PC-9 (cell line): ENCODE results near the gene FAM181B. TPM values are rescaled to one million over a fixed set of nuclear protein-coding genes. Genes with fewer than 3 reads are reported as not detected.

Experiments
- BruUV-seq: library from RNA; stranded (reverse); fragments of 400-500 nt; replicated peaks from 2 replicates; lab custom pipeline; 2021; lab: Mats Ljungman, UMichigan
- CTCF ChIA-PET: fragments of 300-600 bp; sonication (Branson Sonifier 250); formaldehyde crosslinking; loops from one replicate; lab custom pipeline; 2022; ENCODE audit warnings: antibody characterized with exemption; lab: Charles Lee
- POLR2A ChIA-PET: fragments of 300-600 bp; sonication (Branson Sonifier 250); formaldehyde crosslinking; loops from one replicate; lab custom pipeline; 2022; ENCODE audit warnings: antibody characterized with exemption; ENCODE audit not compliant: unreplicated experiment; lab: Charles Lee
- DNase-seq, 2 experiments: peaks; one replicate each; pipeline versions ENCODE4 v3.0.0 to v3.0.0-alpha.2; 2015 to 2022; ENCODE audit warnings: mixed read lengths in 1 of 2
- H2AFZ ChIP-seq: fragments of 200-600 bp; sonication (generic); 2 replicates; pipeline ENCODE4 v1.8.1; 2017; ENCODE audit warnings: antibody characterized with exemption
- H3F3A ChIP-seq: fragments of 200-600 bp; sonication (generic); 2 replicates; pipeline ENCODE4 v1.8.1; 2017; ENCODE audit warnings: antibody characterized with exemption, mild to moderate bottlenecking, low read depth; ENCODE audit not compliant: insufficient read depth
- H3K27ac ChIP-seq: fragments of 200-600 bp; sonication (generic); 2 replicates; pipeline ENCODE4 v1.6.1; 2016; ENCODE audit warnings: mixed run types
- H3K27me3 ChIP-seq: fragments of 200-600 bp; sonication (generic); 2 replicates; pipeline ENCODE4 v1.6.1; 2016; ENCODE audit warnings: low read depth, mixed run types; ENCODE audit not compliant: insufficient read depth
- H3K36me3 ChIP-seq: fragments of 200-600 bp; sonication (generic); 2 replicates; pipeline ENCODE4 v1.6.1; 2016; ENCODE audit warnings: low read depth, mixed run types
- H3K4me1 ChIP-seq: fragments of 200-600 bp; sonication (generic); replicated peaks from 2 replicates; pipeline ENCODE4 v1.6.1; 2016; ENCODE audit warnings: mixed run types; ENCODE audit not compliant: insufficient read depth
- H3K4me2 ChIP-seq: fragments of 200-600 bp; sonication (generic); 2 replicates; pipeline ENCODE4 v1.6.1; 2017; ENCODE audit warnings: mixed run types
- H3K4me3 ChIP-seq: fragments of 200-600 bp; sonication (generic); 2 replicates; pipeline ENCODE4 v1.6.1; 2016; ENCODE audit warnings: mixed run types
- H3K79me2 ChIP-seq: fragments of 200-600 bp; sonication (generic); 2 replicates; pipeline ENCODE4 v1.6.1; 2017; ENCODE audit warnings: low read depth, mixed run types
- H3K9me2 ChIP-seq: fragments of 200-600 bp; sonication (generic); 2 replicates; pipeline ENCODE4 v1.8.1; 2017; ENCODE audit warnings: mild to moderate bottlenecking; ENCODE audit not compliant: insufficient read depth
- H3K9me3 ChIP-seq: fragments of 200-600 bp; sonication (generic); 2 replicates; pipeline ENCODE4 v1.8.1; 2016; ENCODE audit warnings: low read depth; ENCODE audit not compliant: insufficient read depth
- H4K20me1 ChIP-seq: fragments of 200-600 bp; sonication (generic); 2 replicates; pipeline ENCODE4 v1.8.1; 2017; ENCODE audit not compliant: insufficient read depth
- EZH2 ChIP-seq: fragments of 200-600 bp; sonication (generic); IDR thresholded peaks from 2 replicates; pipeline ENCODE4 v1.8.0; 2017; ENCODE audit warnings: antibody characterized with exemption, low read depth
- intact Hi-C: fragments of 100-400 bp; cut with micrococcal nuclease; formaldehyde crosslinking; loops from one replicate; pipeline ENCODE4 v1.10.0; 2022; ENCODE audit not compliant: unreplicated experiment
- total RNA-seq: library from RNA; stranded (reverse); gene quantifications from 2 replicates; pipeline ENCODE4 v1.2.3, GENCODE V29; 2021
- TF ChIP-seq, protein P1 (sequence below): fragments of 200-600 bp; sonication (generic); conservative IDR thresholded peaks from 2 replicates; pipeline ENCODE4 v1.6.1; 2017; ENCODE audit warnings: mixed run types, antibody characterized with exemption, mild to moderate bottlenecking, moderate library complexity

The FAM181B gene
- total RNA-seq, 1 experiment from 2014 or later: not detected

DNA sequence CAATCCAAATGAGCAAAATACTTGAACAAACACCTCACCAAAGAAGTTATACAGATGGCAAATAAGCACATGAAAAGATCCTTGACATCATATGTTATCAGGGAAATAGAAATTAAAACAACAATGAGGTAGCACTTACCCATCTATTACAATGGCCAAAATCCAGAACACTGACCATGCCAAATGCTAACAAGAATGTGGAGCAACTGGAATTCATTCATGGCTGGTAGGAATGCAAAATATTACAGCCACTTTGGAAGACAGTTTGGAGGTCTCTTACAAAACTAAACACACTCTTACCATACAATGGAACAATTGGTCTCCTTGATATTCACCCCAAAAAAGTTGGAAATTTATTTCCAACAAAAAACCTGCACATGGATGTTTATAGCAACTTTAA is 19.1 kb upstream of the FAM181B start:
- no peaks in the 10 kb centered on the region for H3K27me3 ChIP-seq
- no peak overlapping the region for H2AFZ ChIP-seq
- no TSS peak for BruUV-seq
- H3K36me3 ChIP-seq: no peaks in the 10 kb centered on the region
- TF ChIP-seq, protein P1, sequence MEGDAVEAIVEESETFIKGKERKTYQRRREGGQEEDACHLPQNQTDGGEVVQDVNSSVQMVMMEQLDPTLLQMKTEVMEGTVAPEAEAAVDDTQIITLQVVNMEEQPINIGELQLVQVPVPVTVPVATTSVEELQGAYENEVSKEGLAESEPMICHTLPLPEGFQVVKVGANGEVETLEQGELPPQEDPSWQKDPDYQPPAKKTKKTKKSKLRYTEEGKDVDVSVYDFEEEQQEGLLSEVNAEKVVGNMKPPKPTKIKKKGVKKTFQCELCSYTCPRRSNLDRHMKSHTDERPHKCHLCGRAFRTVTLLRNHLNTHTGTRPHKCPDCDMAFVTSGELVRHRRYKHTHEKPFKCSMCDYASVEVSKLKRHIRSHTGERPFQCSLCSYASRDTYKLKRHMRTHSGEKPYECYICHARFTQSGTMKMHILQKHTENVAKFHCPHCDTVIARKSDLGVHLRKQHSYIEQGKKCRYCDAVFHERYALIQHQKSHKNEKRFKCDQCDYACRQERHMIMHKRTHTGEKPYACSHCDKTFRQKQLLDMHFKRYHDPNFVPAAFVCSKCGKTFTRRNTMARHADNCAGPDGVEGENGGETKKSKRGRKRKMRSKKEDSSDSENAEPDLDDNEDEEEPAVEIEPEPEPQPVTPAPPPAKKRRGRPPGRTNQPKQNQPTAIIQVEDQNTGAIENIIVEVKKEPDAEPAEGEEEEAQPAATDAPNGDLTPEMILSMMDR: no peak
- TF ChIP-seq EZH2: no peak
- no peaks in the 10 kb centered on the region; the same call in 1 of the 2 replicates for H3K9me2 ChIP-seq
- no peak overlapping the region for H3K27ac ChIP-seq
- no peak overlapping the region for H3K4me3 ChIP-seq
- H3K79me2 ChIP-seq: no peaks in the 10 kb centered on the region
- CTCF ChIA-PET: no interaction called here
- no peaks in the 10 kb centered on the region for H4K20me1 ChIP-seq
- no peak overlapping the region for H3K4me2 ChIP-seq
- no peaks in the 10 kb centered on the region for H3K9me3 ChIP-seq
- no peaks in the 10 kb centered on the region for H3K4me1 ChIP-seq
- H3F3A ChIP-seq: no peaks in the 10 kb centered on the region; the same call in 1 of the 2 replicates
- intact Hi-C loops: no loop called here
- POLR2A ChIA-PET: no interaction called here
- DNase-seq: no peak

DNA sequence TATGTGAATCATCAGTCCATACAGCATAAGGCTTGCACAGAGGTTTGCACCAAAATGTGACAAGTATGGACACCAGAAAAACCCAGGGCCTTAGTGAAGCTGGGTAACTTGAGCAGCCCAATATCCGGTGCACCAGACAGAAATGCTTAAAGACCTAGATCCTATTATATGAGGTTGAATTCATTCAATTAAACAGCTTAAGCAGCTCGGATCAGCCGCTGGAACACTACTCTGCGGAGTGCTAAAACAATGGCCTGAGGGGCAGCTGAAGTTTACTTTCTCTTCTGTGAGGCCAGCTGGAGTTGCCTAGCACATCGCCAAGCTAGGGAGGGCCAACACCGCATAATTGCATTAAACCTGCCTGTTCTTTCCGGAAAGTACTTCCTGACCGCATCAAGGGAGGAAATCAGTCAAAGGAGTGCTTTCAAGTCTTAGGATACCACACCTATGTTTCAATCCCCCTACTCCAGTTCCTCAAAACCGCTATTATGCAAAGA is 17.0 kb upstream of the FAM181B start:
- H3K4me3 ChIP-seq: no peak overlapping the region
- H3K36me3 ChIP-seq: no peaks in the 10 kb centered on the region
- no peaks in the 10 kb centered on the region for H3K9me3 ChIP-seq
- H3K4me1 ChIP-seq: no peaks in the 10 kb centered on the region
- ChIA-PET CTCF (no interaction called here), POLR2A (no interaction called here)
- intact Hi-C loops: no loop called here
- no TSS peak for BruUV-seq
- H2AFZ ChIP-seq: no peak overlapping the region
- TF ChIP-seq, protein P1: no peak
- TF ChIP-seq EZH2: no peak
- no peak overlapping the region for H3K27ac ChIP-seq
- no peak for DNase-seq
- H3K9me2 ChIP-seq: no peaks in the 10 kb centered on the region; the same call in 1 of the 2 replicates
- no peaks in the 10 kb centered on the region; the same call in 1 of the 2 replicates for H3F3A ChIP-seq
- no peak overlapping the region for H3K4me2 ChIP-seq
- H3K27me3 ChIP-seq: no peaks in the 10 kb centered on the region
- H3K79me2 ChIP-seq: no peaks in the 10 kb centered on the region
- H4K20me1 ChIP-seq: no peaks in the 10 kb centered on the region

DNA sequence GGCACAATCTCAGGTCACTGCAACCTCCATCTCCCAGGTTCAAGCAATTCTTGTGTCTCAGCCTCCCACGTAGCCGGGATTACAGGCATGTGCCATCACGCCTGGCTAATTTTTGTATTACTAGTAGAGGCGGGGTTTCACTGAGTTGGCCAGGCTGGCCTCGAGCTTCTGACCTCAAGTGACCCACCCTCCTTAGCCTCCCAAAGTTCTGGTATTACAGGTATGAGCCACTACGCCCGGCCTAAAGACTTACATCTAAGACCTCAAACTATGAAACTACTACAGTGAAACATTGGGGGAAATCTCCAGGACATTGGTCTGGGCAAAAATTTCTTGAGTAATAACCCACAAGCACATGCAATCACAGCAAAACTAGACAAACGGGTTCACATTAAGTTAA is 13.8 kb upstream of the FAM181B start:
- BruUV-seq: no TSS peak
- H3K4me1 ChIP-seq: no peaks in the 10 kb centered on the region
- no peaks in the 10 kb centered on the region for H4K20me1 ChIP-seq
- H3K79me2 ChIP-seq: no peaks in the 10 kb centered on the region
- H3K27ac ChIP-seq: no peak overlapping the region
- intact Hi-C loops: no loop called here
- H3K9me2 ChIP-seq: no peaks in the 10 kb centered on the region; the same call in 1 of the 2 replicates
- ChIA-PET POLR2A (interaction anchor here (0.6 kb wide), 1 partner anchor 30 kb away, joined by 3 read pairs; no protein-coding TSS in a partner anchor), CTCF (no interaction called here)
- H3F3A ChIP-seq: no peaks in the 10 kb centered on the region; the same call in 1 of the 2 replicates
- TF ChIP-seq, protein P1: no peak
- TF ChIP-seq EZH2: no peak
- H3K4me3 ChIP-seq: no peak overlapping the region
- no peaks in the 10 kb centered on the region for H3K9me3 ChIP-seq
- H3K27me3 ChIP-seq: no peaks in the 10 kb centered on the region
- H3K36me3 ChIP-seq: no peaks in the 10 kb centered on the region
- no peak overlapping the region; the same call in 1 of the 2 replicates for H3K4me2 ChIP-seq
- DNase-seq: peak; percentile 25 to 80
- peak overlapping the region; percentile 25; the same call in 1 of the 2 replicates for H2AFZ ChIP-seq
